Activated CD8-positive, alpha-beta T cell treated with anti-CD3 and anti-CD28 coated beads, Interleukin-2, amount 10 ng/mL, durations not matched to agents 7 days and 5 days (primary cell): ENCODE measurements around the gene PTGER1. TPM values are rescaled to one million over a fixed set of nuclear protein-coding genes. Genes with fewer than 3 reads are reported as not detected.
"Not testable (repeated sequence)": the region's sequence is repeated elsewhere in the genome, so short reads cannot be mapped to it uniquely, and the experiment has no call there.

Experiments
- ATAC-seq: fragments of 150-1000 bp; cut with Tn5 transposase; one replicate; pipeline ENCODE4 v1.10.0; 2021; ENCODE audit warnings: moderate library complexity
- CTCF ChIA-PET: fragments of 350-600 bp; sonication (Branson Sonifier 250); formaldehyde crosslinking; loops from one replicate; lab custom pipeline; 2021; ENCODE audit warnings: antibody characterized with exemption; lab: Charles Lee
- POLR2A ChIA-PET: fragments of 350-600 bp; sonication (Branson Sonifier 250); formaldehyde crosslinking; loops from one replicate; lab custom pipeline; 2021; ENCODE audit warnings: antibody characterized with exemption; lab: Charles Lee
- DNase-seq: peaks from one replicate; pipeline ENCODE4 v3.0.0-alpha.2; 2020
- H3K27ac Mint-ChIP-seq: one replicate; pipeline ENCODE4 v1.8.0; 2021; ENCODE audit warnings: mild to moderate bottlenecking, mixed read lengths
- H3K27me3 Mint-ChIP-seq: one replicate; pipeline ENCODE4 v1.8.0; 2021; ENCODE audit warnings: low read depth, mixed read lengths
- H3K36me3 Mint-ChIP-seq: one replicate; pipeline ENCODE4 v1.8.0; 2021; ENCODE audit warnings: low read depth, mixed read lengths
- H3K4me1 Mint-ChIP-seq: one replicate; pipeline ENCODE4 v1.8.0; 2021; ENCODE audit warnings: low read depth, mixed read lengths
- H3K4me3 Mint-ChIP-seq: one replicate; pipeline ENCODE4 v1.8.0; 2021; ENCODE audit warnings: mild to moderate bottlenecking, mixed read lengths
- H3K9me3 Mint-ChIP-seq: one replicate; pipeline ENCODE4 v1.8.0; 2022; ENCODE audit warnings: mixed read lengths; ENCODE audit not compliant: insufficient read depth
- total RNA-seq, 2 experiments: library from RNA; stranded (reverse); gene quantifications; one replicate each; pipeline ENCODE4 v1.2.3, GENCODE V29; 2021

PTGER1 gene
- total RNA-seq, 2 experiments from 2014 or later = 0.32 to 0.44 TPM

GRCh38 chr19:14514215-14514863 lies 39.2 kb upstream of the PTGER1 start:
- peaks cover 49% of the 10 kb centered on the region for H3K4me1 Mint-ChIP-seq

GRCh38 chr19:14512406-14512961 lies 37.3 kb upstream of the PTGER1 start:
- no peaks in the 10 kb centered on the region for H3K27me3 Mint-ChIP-seq
- no peak for ATAC-seq
- no peaks in the 10 kb centered on the region for H3K9me3 Mint-ChIP-seq
- H3K4me3 Mint-ChIP-seq = no peak overlapping the region
- no peak overlapping the region for H3K27ac Mint-ChIP-seq
- DNase-seq = no peak
- H3K36me3 Mint-ChIP-seq = peaks cover 44% of the 10 kb centered on the region
- ChIA-PET POLR2A (interaction anchor here (2.0 kb wide), 1 partner anchor 9 kb away, joined by 5 read pairs; no protein-coding TSS in a partner anchor), CTCF (interaction anchor here (0.7 to 1.8 kb wide), 3 partner anchors 8 to 376 kb away, joined by 3 to 9 read pairs (median 3); partner anchors contain the start of gene ASF1B)
- peaks cover 50% of the 10 kb centered on the region for H3K4me1 Mint-ChIP-seq

More at GRCh38 chr19:14514215-14514863, 39.2 kb upstream of the PTGER1 start:
- H3K27me3 Mint-ChIP-seq = no peaks in the 10 kb centered on the region
- POLR2A ChIA-PET = interaction anchor here (0.6 to 11.2 kb wide), 3 partner anchors 8 to 465 kb away, joined by 3 to 203 read pairs (median 8); no protein-coding TSS in a partner anchor
- CTCF ChIA-PET = interaction anchor here (1.8 kb wide), 1 partner anchor 10 kb away, joined by 9 read pairs; no protein-coding TSS in a partner anchor
- H3K36me3 Mint-ChIP-seq = peaks cover 50% of the 10 kb centered on the region
- DNase-seq (no peak), ATAC-seq (no peak)
- H3K27ac Mint-ChIP-seq = peak overlapping the region; percentile 56
- H3K4me3 Mint-ChIP-seq = peak overlapping the region; percentile 94
- H3K9me3 Mint-ChIP-seq = no peaks in the 10 kb centered on the region

GRCh38 chr19:14511229-14511593 lies 36.1 kb upstream of the PTGER1 start:
- Mint-ChIP-seq H3K36me3 (peaks cover 32% of the 10 kb centered on the region), H3K27ac (no peak overlapping the region), H3K9me3 (no peaks in the 10 kb centered on the region), H3K4me3 (no peak overlapping the region), H3K27me3 (no peaks in the 10 kb centered on the region), H3K4me1 (peaks cover 57% of the 10 kb centered on the region)
- ATAC-seq (no peak), DNase-seq (no peak)
- ChIA-PET CTCF (interaction anchor here (1.0 kb wide), 1 partner anchor 374 kb away, joined by 3 read pairs; the partner anchor contains the start of gene ASF1B), POLR2A (interaction anchor here (1.1 kb wide), 1 partner anchor 11 kb away, joined by 3 read pairs; no protein-coding TSS in a partner anchor)

GRCh38 chr19:14510311-14511228 lies 35.4 kb upstream of the PTGER1 start:
- no peaks in the 10 kb centered on the region for H3K9me3 Mint-ChIP-seq
- peaks cover 25% of the 10 kb centered on the region for H3K36me3 Mint-ChIP-seq
- H3K4me1 Mint-ChIP-seq = peaks cover 57% of the 10 kb centered on the region
- no peaks in the 10 kb centered on the region for H3K27me3 Mint-ChIP-seq
- POLR2A ChIA-PET = interaction anchor here (0.8 to 7.4 kb wide), 3 partner anchors 9 to 126 kb away, joined by 3 to 203 read pairs (median 3); partner anchors contain the start of gene DNAJB1
- DNase-seq = no peak
- ATAC-seq = no peak
- CTCF ChIA-PET = interaction anchor here (1.6 to 3.3 kb wide), 2 partner anchors 30 to 40 kb away, joined by 5 to 13 read pairs; no protein-coding TSS in a partner anchor
- no peak overlapping the region for H3K27ac Mint-ChIP-seq
- no peak overlapping the region for H3K4me3 Mint-ChIP-seq

GRCh38 chr19:14507704-14508542 lies 32.8 kb upstream of the PTGER1 start:
- Mint-ChIP-seq H3K36me3 (peaks cover under 1% of the 10 kb centered on the region), H3K27ac (peak overlapping the region; percentile 94), H3K27me3 (no peaks in the 10 kb centered on the region), H3K4me3 (peak overlapping the region; percentile 28), H3K9me3 (no peaks in the 10 kb centered on the region), H3K4me1 (peaks cover 45% of the 10 kb centered on the region)
- ChIA-PET CTCF (interaction anchor here (1.3 to 7.0 kb wide), 14 partner anchors 10 to 291 kb away, joined by 3 to 75 read pairs (median 10); partner anchors contain the start of genes DNAJB1, GIPC1 and TECR), POLR2A (interaction anchor here (1.1 to 7.4 kb wide), 3 partner anchors 11 to 22 kb away, joined by 8 to 203 read pairs (median 13); partner anchors contain the start of genes DNAJB1, GIPC1 and TECR)
- ATAC-seq = no peak
- no peak for DNase-seq

GRCh38 chr19:14505488-14506239 lies 30.5 kb upstream of the PTGER1 start:
- peaks cover 40% of the 10 kb centered on the region for H3K4me1 Mint-ChIP-seq
- ATAC-seq (peak; percentile 46), DNase-seq (peak; percentile 80)
- H3K9me3 Mint-ChIP-seq = no peaks in the 10 kb centered on the region
- ChIA-PET POLR2A (interaction anchor here (0.5 to 7.4 kb wide), 5 partner anchors 8 to 144 kb away, joined by 3 to 203 read pairs (median 5); partner anchors contain the start of genes DNAJB1, GIPC1 and TECR), CTCF (interaction anchor here (0.9 to 7.0 kb wide), 15 partner anchors 9 to 180 kb away, joined by 3 to 75 read pairs (median 6); partner anchors contain the start of genes DNAJB1 and GIPC1)
- H3K27me3 Mint-ChIP-seq = no peaks in the 10 kb centered on the region
- peak overlapping the region; percentile 94 for H3K27ac Mint-ChIP-seq
- no peaks in the 10 kb centered on the region for H3K36me3 Mint-ChIP-seq
- H3K4me3 Mint-ChIP-seq = peak overlapping the region; percentile 34

- not testable (repeated sequence) for H3K27me3 Mint-ChIP-seq, H3K27ac Mint-ChIP-seq, DNase-seq, ATAC-seq, H3K9me3 Mint-ChIP-seq, H3K4me3 Mint-ChIP-seq, H3K36me3 Mint-ChIP-seq
- CTCF ChIA-PET = interaction anchor here (0.9 to 7.0 kb wide), 10 partner anchors 8 to 46 kb away, joined by 3 to 75 read pairs (median 6); partner anchors contain the start of genes DNAJB1 and GIPC1
- POLR2A ChIA-PET = interaction anchor here (7.4 kb wide), 1 partner anchor 15 kb away, joined by 203 read pairs; the partner anchor contains the start of gene DNAJB1
- H3K4me1 Mint-ChIP-seq = peaks cover 34% of the 10 kb centered on the region
These were observed 29.4 kb upstream of the PTGER1 start for GRCh38 chr19:14504575-14504974.

- ChIA-PET CTCF (interaction anchor here (1.1 to 7.0 kb wide), 5 partner anchors 14 to 367 kb away, joined by 3 to 75 read pairs (median 7); partner anchors contain the start of genes ASF1B and DNAJB1), POLR2A (interaction anchor here (7.4 kb wide), 1 partner anchor 16 kb away, joined by 203 read pairs; the partner anchor contains the start of gene DNAJB1)
- Mint-ChIP-seq H3K4me1 (peaks cover 30% of the 10 kb centered on the region), H3K9me3 (no peaks in the 10 kb centered on the region), H3K27me3 (no peaks in the 10 kb centered on the region), H3K4me3 (no peak overlapping the region), H3K27ac (no peak overlapping the region), H3K36me3 (no peaks in the 10 kb centered on the region)
- no peak for DNase-seq
- no peak for ATAC-seq
These were observed 28.1 kb upstream of the PTGER1 start for GRCh38 chr19:14503285-14503684.

- Mint-ChIP-seq H3K27ac (no peak overlapping the region), H3K27me3 (peaks cover under 1% of the 10 kb centered on the region), H3K36me3 (no peaks in the 10 kb centered on the region), H3K9me3 (no peaks in the 10 kb centered on the region), H3K4me3 (no peak overlapping the region), H3K4me1 (peaks cover 23% of the 10 kb centered on the region)
- POLR2A ChIA-PET = no interaction called here
- CTCF ChIA-PET = interaction anchor here (1.5 kb wide), 2 partner anchors 16 to 22 kb away, joined by 3 to 5 read pairs; partner anchors contain the start of gene DNAJB1
- DNase-seq = no peak
- ATAC-seq = no peak
These were observed 27.4 kb upstream of the PTGER1 start for GRCh38 chr19:14502334-14503092.
